Choroid plexus epithelial cell (primary cell): ENCODE results near the gene PKD1.

Source experiments
- DNase-seq: peaks from one replicate; pipeline ENCODE4 v3.0.0-alpha.2; 2010; ENCODE audit warnings: low read depth
- H3K4me3 ChIP-seq: 2 replicates; pipeline ENCODE4 v1.5.1; 2011; ENCODE audit warnings: low read depth, mild to moderate bottlenecking, control low read depth, low read length, moderate library complexity
- TF ChIP-seq, protein P1 (sequence below): conservative IDR thresholded peaks from 2 replicates; pipeline ENCODE4 v1.5.1; 2011; ENCODE audit warnings: low read depth, mild to moderate bottlenecking, control low read depth, inconsistent platforms, low read length, moderate library complexity

PKD1 gene

DNA sequence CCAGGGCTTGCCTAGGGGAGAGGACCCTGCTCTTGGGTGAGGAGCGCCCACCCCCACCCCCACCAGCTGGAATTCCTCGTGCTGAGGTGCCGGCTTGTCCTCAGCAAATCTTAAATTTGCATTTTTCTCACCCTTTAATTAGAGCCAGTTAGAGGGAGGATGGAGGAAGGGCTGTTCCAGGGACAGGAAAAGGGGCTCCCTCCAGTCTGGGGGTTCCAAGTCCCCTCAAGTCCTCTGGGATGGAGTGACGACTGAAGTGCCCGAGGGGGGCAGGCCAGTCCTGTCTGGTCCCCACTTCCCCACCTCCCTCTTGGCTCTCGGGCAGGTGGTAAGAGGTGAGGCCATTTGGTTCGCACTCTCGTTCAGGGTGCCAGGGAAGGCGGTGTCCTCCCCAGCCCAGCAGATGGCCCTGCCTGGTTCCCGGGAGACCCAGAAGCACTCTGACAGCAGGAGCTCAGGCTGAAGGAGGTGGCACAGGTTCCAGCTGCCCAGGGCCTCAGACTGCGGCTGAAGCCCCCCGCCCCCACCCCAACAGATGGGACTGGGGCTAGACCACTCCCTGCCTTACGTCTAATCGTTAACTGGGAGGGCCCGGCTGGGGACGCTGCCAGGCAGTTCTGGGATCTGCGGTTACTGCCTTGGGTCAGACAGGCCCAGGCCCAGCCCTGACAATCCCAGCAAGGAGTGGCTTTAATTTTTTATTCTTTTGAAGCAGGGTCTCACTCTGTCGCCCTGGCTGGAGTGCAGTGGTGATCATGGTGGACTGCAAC lies 14.9 kb upstream of the PKD1 start:
- DNase-seq, result no peak
- TF ChIP-seq, protein P1, sequence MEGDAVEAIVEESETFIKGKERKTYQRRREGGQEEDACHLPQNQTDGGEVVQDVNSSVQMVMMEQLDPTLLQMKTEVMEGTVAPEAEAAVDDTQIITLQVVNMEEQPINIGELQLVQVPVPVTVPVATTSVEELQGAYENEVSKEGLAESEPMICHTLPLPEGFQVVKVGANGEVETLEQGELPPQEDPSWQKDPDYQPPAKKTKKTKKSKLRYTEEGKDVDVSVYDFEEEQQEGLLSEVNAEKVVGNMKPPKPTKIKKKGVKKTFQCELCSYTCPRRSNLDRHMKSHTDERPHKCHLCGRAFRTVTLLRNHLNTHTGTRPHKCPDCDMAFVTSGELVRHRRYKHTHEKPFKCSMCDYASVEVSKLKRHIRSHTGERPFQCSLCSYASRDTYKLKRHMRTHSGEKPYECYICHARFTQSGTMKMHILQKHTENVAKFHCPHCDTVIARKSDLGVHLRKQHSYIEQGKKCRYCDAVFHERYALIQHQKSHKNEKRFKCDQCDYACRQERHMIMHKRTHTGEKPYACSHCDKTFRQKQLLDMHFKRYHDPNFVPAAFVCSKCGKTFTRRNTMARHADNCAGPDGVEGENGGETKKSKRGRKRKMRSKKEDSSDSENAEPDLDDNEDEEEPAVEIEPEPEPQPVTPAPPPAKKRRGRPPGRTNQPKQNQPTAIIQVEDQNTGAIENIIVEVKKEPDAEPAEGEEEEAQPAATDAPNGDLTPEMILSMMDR, result no peak

DNA sequence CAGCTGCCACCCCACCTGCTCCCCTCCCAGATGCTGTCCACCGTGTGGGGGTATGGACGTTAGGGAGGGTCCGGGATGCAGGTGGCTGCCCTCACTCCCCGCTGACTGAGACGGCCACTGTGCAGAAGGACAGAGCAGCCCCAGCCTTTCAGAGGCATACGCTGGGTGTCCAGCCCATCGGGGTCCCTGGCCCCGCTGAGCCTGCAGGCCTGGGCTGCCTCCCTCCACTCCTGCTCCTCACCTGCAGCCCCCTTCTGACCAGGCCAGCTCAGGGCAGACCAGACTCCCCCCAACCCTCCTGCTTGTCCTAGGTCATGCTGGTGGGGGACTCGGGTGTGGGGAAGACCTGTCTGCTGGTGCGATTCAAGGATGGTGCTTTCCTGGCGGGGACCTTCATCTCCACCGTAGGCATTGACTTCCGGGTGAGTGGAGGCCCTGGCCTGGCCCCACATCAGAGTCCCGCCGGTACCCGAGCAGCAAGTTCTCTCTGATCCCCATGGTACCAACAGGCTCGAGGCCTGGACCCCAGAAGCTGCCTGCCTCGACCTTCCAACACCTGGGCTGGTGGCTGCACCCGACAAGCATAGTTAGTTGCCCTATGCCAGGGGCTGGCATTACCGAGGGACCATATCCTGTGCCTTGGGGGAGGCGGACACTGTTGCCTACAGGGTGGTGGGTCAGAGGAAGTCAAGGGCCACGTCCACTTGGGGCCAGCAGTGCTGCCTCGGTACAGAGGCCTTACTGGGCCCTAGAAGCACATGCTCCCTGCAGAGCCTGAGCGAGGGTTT lies 14.1 kb upstream of the PKD1 start:
- DNase-seq, result no peak
- peak overlapping the region; percentile 11 for H3K4me3 ChIP-seq
- TF ChIP-seq, protein P1, result no peak

More for the DNA sequence above, 14.9 kb upstream of the PKD1 start:
- H3K4me3 ChIP-seq, result no peak overlapping the region

DNA sequence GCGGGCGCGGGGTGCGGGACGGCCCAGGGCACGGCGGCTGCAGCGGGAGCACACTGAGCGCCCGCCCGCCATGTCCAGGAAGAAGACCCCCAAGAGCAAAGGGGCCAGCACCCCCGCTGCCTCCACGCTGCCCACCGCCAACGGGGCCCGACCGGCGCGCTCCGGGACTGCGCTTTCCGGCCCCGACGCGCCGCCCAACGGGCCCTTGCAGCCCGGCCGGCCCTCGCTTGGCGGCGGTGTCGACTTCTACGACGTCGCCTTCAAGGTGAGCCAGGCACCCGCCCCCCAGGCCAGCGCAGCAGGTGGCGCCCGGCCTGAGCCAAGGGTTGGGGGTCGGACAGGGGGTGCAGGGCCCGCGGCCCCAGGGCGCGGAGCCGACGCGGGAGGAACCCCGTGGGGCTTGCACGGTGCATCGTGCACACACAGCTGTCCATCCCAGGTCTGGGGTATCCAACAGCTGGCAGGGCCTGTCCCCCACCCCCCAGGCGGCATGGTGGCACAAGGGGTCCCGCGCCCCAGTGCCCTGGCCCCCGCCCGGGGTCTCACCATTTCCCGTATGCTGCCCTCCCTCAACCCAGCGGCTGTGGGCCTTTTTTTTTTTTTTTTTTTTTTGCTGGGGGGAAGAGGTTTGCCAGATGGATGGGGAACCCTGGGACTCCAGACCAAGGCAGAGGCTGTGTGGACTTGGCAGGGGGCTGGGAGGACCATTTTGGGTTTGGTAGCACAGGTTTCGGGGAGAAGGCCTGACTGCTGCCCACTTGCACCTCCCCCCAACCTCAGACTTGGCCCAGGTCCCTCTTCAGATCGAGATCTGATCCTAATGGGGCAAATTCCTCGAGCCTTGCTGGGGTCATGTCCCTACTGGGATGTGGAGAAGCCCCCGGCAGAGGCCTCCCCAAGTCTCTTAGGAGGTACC lies 13.3 kb upstream of the PKD1 start:
- no peak for DNase-seq
- TF ChIP-seq, protein P1, result no peak
- H3K4me3 ChIP-seq, result peak overlapping the region; percentile 48

DNA sequence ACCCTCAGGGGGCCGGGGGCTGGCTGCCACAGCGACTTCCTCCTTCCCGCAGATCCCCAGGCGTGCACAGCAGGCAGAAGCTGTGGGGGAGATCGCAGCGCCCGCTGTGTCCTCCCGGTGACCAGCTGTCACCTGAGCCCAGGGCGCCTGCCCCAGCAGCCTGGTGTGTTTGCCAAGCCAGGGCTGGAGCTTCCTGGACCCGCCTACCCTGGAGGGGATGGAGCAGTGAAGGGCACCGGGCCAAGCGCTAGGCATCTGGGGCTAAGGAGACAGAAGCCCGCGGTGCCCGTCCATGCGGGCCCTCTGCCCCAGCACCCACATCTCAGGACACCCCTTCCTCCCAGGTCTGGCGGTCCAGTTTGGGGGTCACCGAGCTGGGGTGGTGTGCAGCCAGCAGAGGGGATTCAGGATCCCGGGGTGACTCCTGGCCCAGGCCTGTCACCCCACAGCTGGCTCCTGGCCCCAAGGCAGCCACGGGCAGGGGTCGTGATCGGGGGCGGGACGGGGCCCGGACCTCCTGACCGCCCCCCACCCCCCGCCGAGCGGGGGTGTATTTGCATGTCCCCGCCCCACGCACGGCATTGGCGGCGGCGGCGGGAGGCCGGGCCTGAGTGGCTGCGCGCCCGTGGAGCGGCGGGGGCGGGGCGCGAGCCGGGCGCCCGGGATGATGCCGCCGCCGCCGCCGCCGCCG lies 12.4 kb upstream of the PKD1 start, which contains the start of gene RAB26:
RAB26 (plus strand) TSS at position 645 of the 691 bp plus-strand sequence. CDS start 159 bp downstream, outside the sequence.
- peak within 1 kb of the TSS; percentile 48 for H3K4me3 ChIP-seq
- DNase-seq, result peak; percentile 47
- TF ChIP-seq, protein P1, result no peak

DNA sequence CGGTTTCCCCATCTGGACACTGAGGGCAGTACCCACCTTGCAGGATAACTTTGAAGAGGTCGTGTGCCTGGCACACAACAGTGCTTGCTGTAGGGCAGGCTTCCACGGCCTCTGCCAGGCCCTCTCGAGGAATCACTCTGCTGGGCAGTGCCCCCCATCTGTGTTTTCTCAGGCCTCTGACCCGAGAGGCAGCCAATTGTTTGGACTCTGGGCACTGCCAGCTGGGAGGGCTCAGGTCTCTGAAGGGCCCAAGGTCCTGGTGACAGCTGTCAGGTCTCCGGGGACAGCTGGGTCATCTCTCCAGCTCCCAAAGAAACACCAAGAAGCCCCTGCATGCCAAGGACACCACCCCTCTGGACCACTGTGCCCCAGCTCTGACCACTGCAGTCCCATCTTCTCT lies 11.7 kb upstream of the PKD1 start:
- TF ChIP-seq, protein P1, result no peak
- no peak for DNase-seq
- no peak overlapping the region for H3K4me3 ChIP-seq

DNA sequence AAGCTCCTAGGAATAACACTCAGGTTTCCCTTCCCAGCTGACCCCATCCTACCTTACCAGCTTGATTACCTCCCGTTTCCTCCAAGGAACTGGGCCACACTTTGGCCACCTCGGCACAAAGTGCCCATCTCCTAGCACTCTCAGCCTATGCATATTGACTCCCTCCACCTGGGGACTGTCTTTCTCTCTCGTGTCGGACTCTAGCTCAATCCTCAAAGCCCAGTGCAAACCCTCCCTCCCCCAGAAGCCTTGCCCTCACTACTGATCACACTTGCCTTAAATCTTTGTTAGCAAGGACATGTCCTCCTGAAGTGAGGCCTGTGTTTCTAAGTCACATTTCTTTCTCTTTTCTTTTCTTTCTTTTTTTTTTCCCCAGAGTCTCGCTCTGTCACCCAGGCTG lies 10.1 kb upstream of the PKD1 start:
- TF ChIP-seq, protein P1, result no peak
- DNase-seq, result no peak
- no peak overlapping the region for H3K4me3 ChIP-seq
